Smooth muscle cell (in vitro differentiated cells): Measurements from ENCODE around the gene STON2. TPM values are rescaled to one million over a fixed set of nuclear protein-coding genes. Genes with fewer than 3 reads are reported as not detected.

Source experiments
- DNase-seq: peaks from one replicate; lab custom pipeline; 2025; ENCODE audit not compliant: unreplicated experiment; lab: John Stamatoyannopoulos, UW
- H2AFZ ChIP-seq: fragments of 200-600 bp; sonication (generic); 2 replicates; pipeline ENCODE4 v1.6.0; 2016; ENCODE audit warnings: antibody characterized with exemption, low read depth, mild to moderate bottlenecking
- H3F3A ChIP-seq: fragments of 200-600 bp; sonication (generic); 2 replicates; pipeline ENCODE4 v1.6.0; 2017; ENCODE audit warnings: antibody characterized with exemption, low read depth
- H3K27ac ChIP-seq: fragments of 200-600 bp; sonication (generic); 2 replicates; pipeline ENCODE4 v1.5.1; 2016; ENCODE audit warnings: low read depth, mild to moderate bottlenecking
- H3K27me3 ChIP-seq: fragments of 200-600 bp; sonication (generic); 2 replicates; pipeline ENCODE4 v1.6.1; 2016; ENCODE audit warnings: low read depth, mild to moderate bottlenecking
- H3K36me3 ChIP-seq: fragments of 200-600 bp; sonication (generic); 2 replicates; pipeline ENCODE4 v1.5.1; 2016; ENCODE audit warnings: low read depth
- H3K4me1 ChIP-seq: fragments of 200-600 bp; sonication (generic); 2 replicates; pipeline ENCODE4 v1.5.1; 2016; ENCODE audit warnings: low read depth
- H3K4me2 ChIP-seq: fragments of 200-600 bp; sonication (generic); 2 replicates; pipeline ENCODE4 v1.6.0; 2016; ENCODE audit warnings: mild to moderate bottlenecking
- H3K4me3 ChIP-seq: fragments of 200-600 bp; sonication (generic); 2 replicates; pipeline ENCODE4 v1.5.1; 2016; ENCODE audit warnings: mild to moderate bottlenecking
- H3K79me2 ChIP-seq: fragments of 200-600 bp; sonication (generic); 2 replicates; pipeline ENCODE4 v1.6.0; 2016; ENCODE audit warnings: low read depth, mild to moderate bottlenecking
- H3K9ac ChIP-seq: fragments of 200-600 bp; sonication (generic); 2 replicates; pipeline ENCODE4 v1.6.0; 2016; ENCODE audit warnings: low read depth
- H3K9me3 ChIP-seq: fragments of 200-600 bp; sonication (generic); replicated peaks from 2 replicates; pipeline ENCODE4 v1.5.1; 2016; ENCODE audit warnings: low read depth
- H4K20me1 ChIP-seq: fragments of 200-600 bp; sonication (generic); 2 replicates; pipeline ENCODE4 v1.6.0; 2016; ENCODE audit warnings: low read depth
- CTCF ChIP-seq: fragments of 200-600 bp; sonication (generic); IDR thresholded peaks from 2 replicates; pipeline ENCODE4 v1.5.1; 2017; ENCODE audit warnings: borderline replicate concordance, mild to moderate bottlenecking, antibody characterized with exemption; ENCODE audit not compliant: insufficient read depth, poor library complexity, severe bottlenecking
- WGBS: methylation state at CpG from one replicate; pipeline ENCODE4 v1.1.7; 2016; ENCODE audit warnings: low lambda C conversion rate; 5-methylcytosine and 5-hydroxymethylcytosine counted together
- polyA plus RNA-seq: library from polyadenylated mRNA; unstranded; fragments of >200 nt; fragmentation: Nextera tagmentation; extraction: Ambion mirVana; gene quantifications from 2 replicates; pipeline ENCODE4 v1.2.1, GENCODE V29; 2016
- total RNA-seq: library from RNA; depleted of rRNA; stranded (reverse); fragments of >200 nt; gene quantifications from 2 replicates; pipeline ENCODE4 v1.2.3, GENCODE V29; 2014

The STON2 gene
- total and polyA plus RNA-seq, 2 experiments from 2014 or later: 1.7 to 43.6 TPM

DNA sequence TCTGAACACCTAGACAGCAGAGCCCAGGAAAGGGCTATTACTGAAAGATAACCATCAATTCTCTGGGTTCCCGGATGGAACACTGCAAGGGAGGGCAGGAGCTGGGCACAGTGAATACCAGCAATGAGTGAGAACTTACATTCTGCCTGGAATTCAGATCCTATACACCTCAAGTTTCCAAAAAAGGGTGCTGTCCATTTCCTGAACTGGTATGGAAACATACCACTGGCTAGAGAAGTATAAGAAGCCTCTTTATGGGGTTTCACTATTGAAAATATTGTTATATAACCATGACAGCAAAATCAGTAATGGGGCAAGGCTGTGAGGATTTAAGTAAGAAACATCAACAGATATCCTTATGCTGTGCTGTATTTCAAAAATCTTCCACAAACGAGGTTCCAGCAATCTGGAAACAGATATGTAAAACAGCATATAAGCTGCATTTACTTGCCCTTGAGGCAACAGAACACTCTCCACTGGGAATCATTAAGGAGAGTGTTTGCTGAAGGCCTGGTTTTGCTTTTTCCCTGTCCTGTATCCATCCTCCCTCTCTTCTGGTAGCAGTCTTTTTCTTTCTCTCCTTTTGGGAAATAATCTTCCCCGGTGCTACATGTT, 126.1 kb downstream of the STON2 start:
- Histone ChIP-seq H3K4me1 (peaks cover 14% of the 10 kb centered on the region), H3K27ac (no peak overlapping the region), H2AFZ (no peak overlapping the region), H3K9ac (no peak overlapping the region), H3K4me2 (no peak overlapping the region), H3F3A (peaks cover 4% of the 10 kb centered on the region), H3K79me2 (no peaks in the 10 kb centered on the region), H4K20me1 (peaks cover 9% of the 10 kb centered on the region), H3K36me3 (no peaks in the 10 kb centered on the region), H3K27me3 (no peaks in the 10 kb centered on the region), H3K4me3 (no peak overlapping the region), H3K9me3 (no peaks in the 10 kb centered on the region)
- TF ChIP-seq CTCF: no peak
- 69% methylated on average over 3 of the region's 3 CpGs for WGBS
- no peak for DNase-seq

GRCh38 chr14:81273521-81273920, 126.6 kb downstream of the STON2 start:
- no peak overlapping the region for H3K4me3 ChIP-seq
- H3K79me2 ChIP-seq: no peaks in the 10 kb centered on the region
- H3K4me2 ChIP-seq: no peak overlapping the region
- no peak overlapping the region for H3K9ac ChIP-seq
- no peak for DNase-seq
- H2AFZ ChIP-seq: no peak overlapping the region
- 75% methylated on average over 9 of the region's 9 CpGs for WGBS
- peaks cover 4% of the 10 kb centered on the region for H3F3A ChIP-seq
- no peak for TF ChIP-seq CTCF
- no peaks in the 10 kb centered on the region for H3K36me3 ChIP-seq
- peaks cover 9% of the 10 kb centered on the region for H4K20me1 ChIP-seq
- no peaks in the 10 kb centered on the region for H3K27me3 ChIP-seq
- no peaks in the 10 kb centered on the region for H3K9me3 ChIP-seq
- peaks cover 15% of the 10 kb centered on the region for H3K4me1 ChIP-seq
- no peak overlapping the region for H3K27ac ChIP-seq

DNA sequence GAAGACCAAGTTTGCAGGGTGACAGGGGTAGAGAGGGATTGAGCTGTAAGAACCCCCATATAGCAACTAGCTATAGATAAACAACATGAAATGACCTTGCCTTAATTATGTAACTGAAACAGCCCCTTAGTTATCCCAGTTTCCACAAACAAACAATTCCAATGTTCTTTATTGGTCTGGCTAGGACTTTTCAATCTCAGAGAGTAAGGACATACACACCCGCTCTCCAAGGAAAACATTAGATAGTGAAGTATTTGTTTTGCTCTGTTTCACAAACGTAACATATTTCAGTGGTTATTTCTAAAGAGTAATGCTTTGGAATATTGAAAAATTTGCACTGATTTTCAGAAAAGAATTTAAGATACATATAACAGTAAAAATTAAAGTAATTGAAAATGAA, 127.8 kb downstream of the STON2 start:
- 80% methylated on average over 2 of the region's 2 CpGs for WGBS
- Histone ChIP-seq H3K27me3 (no peaks in the 10 kb centered on the region), H3K79me2 (no peaks in the 10 kb centered on the region), H3K4me1 (peaks cover 22% of the 10 kb centered on the region), H2AFZ (no peak overlapping the region), H3K9ac (no peak overlapping the region), H3K4me2 (no peak overlapping the region), H3K36me3 (no peaks in the 10 kb centered on the region), H3K4me3 (no peak overlapping the region), H3K9me3 (no peaks in the 10 kb centered on the region), H3F3A (peaks cover 4% of the 10 kb centered on the region), H4K20me1 (peaks cover 9% of the 10 kb centered on the region), H3K27ac (no peak overlapping the region)
- no peak for DNase-seq
- no peak for TF ChIP-seq CTCF

GRCh38 chr14:81269979-81270375, 130.1 kb downstream of the STON2 start:
- DNase-seq: no peak
- Histone ChIP-seq H2AFZ (no peak overlapping the region), H3K36me3 (no peaks in the 10 kb centered on the region), H4K20me1 (peaks cover 9% of the 10 kb centered on the region), H3K27ac (no peak overlapping the region), H3K9me3 (no peaks in the 10 kb centered on the region), H3F3A (peaks cover 4% of the 10 kb centered on the region), H3K79me2 (no peaks in the 10 kb centered on the region), H3K9ac (no peak overlapping the region), H3K4me3 (no peak overlapping the region), H3K4me1 (peaks cover 18% of the 10 kb centered on the region), H3K27me3 (no peaks in the 10 kb centered on the region), H3K4me2 (no peak overlapping the region)
- TF ChIP-seq CTCF: no peak
- WGBS: 92% methylated on average over 3 of the region's 3 CpGs
